K562 (cell line): ENCODE results near the gene MACF1. TPM values are rescaled to one million over a fixed set of nuclear protein-coding genes. Genes with fewer than 3 reads are reported as not detected.

Experiments
- ATAC-seq: fragments of 200-7000 bp; cut with Tn5 transposase; 3 replicates; pipeline ENCODE4 v1.9.1; 2020; ENCODE audit warnings: moderate library complexity
- BruUV-seq: library from RNA; stranded (reverse); fragments of 400-500 nt; replicated peaks from 2 replicates; lab custom pipeline; 2021; lab: Mats Ljungman, UMichigan
- CTCF ChIA-PET: fragments of 300-600 bp; formaldehyde crosslinking; extraction: SDS; loops from one replicate; lab custom pipeline; 2021; ENCODE audit warnings: low intra/inter-chr PET ratio; lab: Yijun Ruan, JAX
- POLR2A ChIA-PET: fragments of 300-600, 350-650 bp; sonication (Branson Sonifier 250); formaldehyde crosslinking; extraction: SDS; loops from one replicate; lab custom pipeline; 2021; ENCODE audit warnings: antibody characterized with exemption, inconsistent platforms; lab: Yijun Ruan, JAX
- DNase-seq, 4 experiments: peaks; one replicate each; pipeline versions ENCODE4 v3.0.0 to v3.0.0-alpha.2; 2011 to 2018; ENCODE audit warnings: low spot score in 3 of 4, mixed read lengths in 3 of 4; ENCODE audit errors: extremely low read depth in 1 of 4
- FAIRE-seq: peaks from 2 replicates; lab custom pipeline; 2011; peaks lifted over from hg19 to GRCh38; lab: Jason Lieb, UNC
- H2AFZ ChIP-seq: 2 replicates; pipeline ENCODE4 v1.6.0; 2011; ENCODE audit warnings: low read depth, low read length, control low read depth, inconsistent platforms
- H3K27ac ChIP-seq: fragments of 200-600 bp; 3 replicates; pipeline ENCODE4 v1.8.0; 2011; ENCODE audit warnings: low read depth, mild to moderate bottlenecking, control low read depth, inconsistent platforms, low read length, moderate library complexity, mixed read lengths; ENCODE audit errors: extremely low read depth
- H3K27me3 ChIP-seq, 2 experiments: fragments of 300-600 bp in 1 of 2; 2 replicates in 1 of 2; 3 replicates in 1 of 2; pipeline versions ENCODE4 v1.6.0 to v1.8.0; 2011; ENCODE audit warnings: inconsistent platforms in 2 of 2, low read length in 2 of 2, mild to moderate bottlenecking in 1 of 2, mixed read lengths in 1 of 2, moderate library complexity in 1 of 2; ENCODE audit not compliant: control insufficient read depth in 2 of 2, insufficient read depth in 2 of 2
- H3K36me3 ChIP-seq: fragments of 300-600 bp; 3 replicates; pipeline ENCODE4 v1.8.0; 2011; ENCODE audit warnings: mild to moderate bottlenecking, low read length, inconsistent platforms; ENCODE audit not compliant: control insufficient read depth, insufficient read depth
- H3K4me1 ChIP-seq, 2 experiments: fragments of 200-600 bp in 1 of 2; replicated peaks in 1 of 2; 2 replicates in 1 of 2; 3 replicates in 1 of 2; pipeline versions ENCODE4 v1.5.1 to v1.8.0; 2011; ENCODE audit warnings: inconsistent platforms in 2 of 2, low read length in 2 of 2, mild to moderate bottlenecking in 1 of 2, mixed read lengths in 1 of 2, moderate library complexity in 1 of 2; ENCODE audit not compliant: control insufficient read depth in 2 of 2, insufficient read depth in 2 of 2
- H3K4me2 ChIP-seq: 2 replicates; pipeline ENCODE4 v1.6.1; 2011; ENCODE audit warnings: low read length, control low read depth, inconsistent platforms, mixed read lengths; ENCODE audit not compliant: insufficient read depth
- H3K4me3 ChIP-seq: fragments of 200-600 bp; sonication (generic), shearing (Covaris generic); 2 replicates; pipeline ENCODE4 v1.5.1; 2016; ENCODE audit warnings: control low read depth, inconsistent platforms
- H3K79me2 ChIP-seq: fragments of 200-600 bp; 3 replicates; pipeline ENCODE4 v1.8.0; 2011; ENCODE audit warnings: low read length, inconsistent platforms; ENCODE audit not compliant: control insufficient read depth, insufficient read depth
- H3K9ac ChIP-seq, 2 experiments: 2 replicates each; pipeline versions ENCODE4 v1.6.0 to v1.6.1; 2011; ENCODE audit warnings: low read depth in 2 of 2, low read length in 2 of 2, control low read depth in 1 of 2, inconsistent platforms in 1 of 2, mild to moderate bottlenecking in 1 of 2, mixed read lengths in 1 of 2; ENCODE audit not compliant: insufficient read depth in 1 of 2
- H3K9me1 ChIP-seq: one replicate; pipeline ENCODE4 v1.6.0; 2011; ENCODE audit warnings: inconsistent platforms, mild to moderate bottlenecking, low read length, moderate library complexity; ENCODE audit not compliant: control insufficient read depth, insufficient read depth
- H3K9me3 ChIP-seq: replicated peaks from 2 replicates; pipeline ENCODE4 v1.5.1; 2011; ENCODE audit warnings: low read depth, low read length, inconsistent platforms; ENCODE audit not compliant: control insufficient read depth, insufficient read depth
- H4K20me1 ChIP-seq: replicated peaks from 2 replicates; pipeline ENCODE4 v1.6.1; 2011; ENCODE audit warnings: low read length, inconsistent platforms, mixed read lengths; ENCODE audit not compliant: control insufficient read depth, insufficient read depth
- ATF3 ChIP-seq, 2 experiments: fragments of 450-650 bp in 1 of 2; sonication (generic) in 1 of 2; formaldehyde crosslinking in 1 of 2; IDR thresholded peaks in 1 of 2; conservative IDR thresholded peaks in 1 of 2; 2 replicates each; pipeline versions ENCODE4 v1.6.1 to v1.8.1; 2016 to 2023; ENCODE audit warnings: mild to moderate bottlenecking in 2 of 2, moderate library complexity in 2 of 2, inconsistent platforms in 1 of 2, missing genetic modification reagents in 1 of 2
- BRD9 ChIP-seq: fragments of 450-650 bp; IDR thresholded peaks from 2 replicates; pipeline ENCODE4 v1.6.1; 2018; ENCODE audit warnings: low read depth; ENCODE audit not compliant: partially characterized antibody
- CHD2 ChIP-seq: IDR thresholded peaks from 2 replicates; pipeline ENCODE4 v1.6.1; 2011; ENCODE audit warnings: low read depth, low read length
- GTF2A2 ChIP-seq: IDR thresholded peaks from 2 replicates; pipeline ENCODE4 v1.6.1; 2016; ENCODE audit warnings: mild to moderate bottlenecking, missing genetic modification characterization, missing compliant biosample characterization
- KDM2B ChIP-seq: fragments of 250-450 bp; sonication (Bioruptor Pico); IDR thresholded peaks from 2 replicates; pipeline ENCODE4 v1.8.0; 2021; ENCODE audit warnings: mild to moderate bottlenecking, moderate library complexity
- MITF ChIP-seq: IDR thresholded peaks from 2 replicates; pipeline ENCODE4 v1.6.1; 2014; ENCODE audit warnings: antibody characterized with exemption
- NFRKB ChIP-seq: fragments of 450-650 bp; IDR thresholded peaks from 2 replicates; pipeline ENCODE4 v1.6.1; 2016; ENCODE audit warnings: low read depth
- PHF21A ChIP-seq: fragments of 450-650 bp; IDR thresholded peaks from 2 replicates; pipeline ENCODE4 v1.6.1; 2017; ENCODE audit warnings: low read depth, borderline replicate concordance
- USF2 ChIP-seq: sonication (generic); formaldehyde crosslinking; IDR thresholded peaks from 2 replicates; pipeline ENCODE4 v1.5.0; 2020; ENCODE audit warnings: missing genetic modification reagents
- ZBED1 ChIP-seq: IDR thresholded peaks from 2 replicates; pipeline ENCODE4 v1.6.1; 2014
- WGBS: fragments of 100-300 bp; shearing (Covaris generic); methylation state at CpG from one replicate; pipeline ENCODE4 v1.1.6; 2016; ENCODE audit warnings: low coverage, mixed read lengths; ENCODE audit not compliant: insufficient coverage; ENCODE audit errors: missing lambda C conversion rate; 5-methylcytosine and 5-hydroxymethylcytosine counted together
- in situ Hi-C: fragments of 300-500 bp; cut with MboI; formaldehyde crosslinking; loops from 4 replicates; pipeline ENCODE4 v1.15.0; 2018; ENCODE audit warnings: inconsistent platforms, mixed read lengths
- intact Hi-C: fragments of 100-400 bp; cut with micrococcal nuclease; formaldehyde crosslinking; loops from 2 replicates; pipeline ENCODE4 v1.14.2; 2022
- polyA plus RNA-seq, 8 experiments: library from polyadenylated mRNA; depleted of rRNA in 4 of 8; stranded (reverse) in 5 of 8; unstranded in 3 of 8; fragments of >200 nt; fragmentation: Nextera tagmentation in 2 of 8; fragmentation: Illumina TruSeq in 1 of 8; extraction: Ambion mirVana in 2 of 8; extraction: Trizol in 1 of 8; gene quantifications; 2 replicates each; pipeline versions ENCODE4 v1.2.1 to v1.2.3, GENCODE V29; 2011 to 2014; ENCODE audit warnings: inconsistent platforms in 1 of 8, missing spikeins in 1 of 8
- total RNA-seq, 7 experiments: library from RNA; depleted of rRNA in 6 of 7; stranded (reverse); fragments of >200 nt in 6 of 7; fragmentation: Illumina TruSeq in 2 of 7; extraction: Trizol in 2 of 7; gene quantifications; 2 replicates each; pipeline versions ENCODE4 v1.2.1 to v1.2.3, GENCODE V29; 2011 to 2021; ENCODE audit warnings: low replicate concordance in 1 of 7
- TF ChIP-seq, protein P1 (sequence below): fragments of 250-450 bp; sonication (Bioruptor Pico); IDR thresholded peaks from 2 replicates; pipeline ENCODE4 v1.5.0; 2020; ENCODE audit warnings: mild to moderate bottlenecking
- TF ChIP-seq, protein P2 (sequence below): fragments of 250-450 bp; sonication (Bioruptor Pico); IDR thresholded peaks from 2 replicates; pipeline ENCODE4 v1.5.0; 2021

The MACF1 gene
- total and polyA plus RNA-seq, 9 of the 15 experiments (the other 6 are each of a cell fraction or from before 2014, with no cell fraction given), result 13.2 to 232 (median 112) TPM

GRCh38 chr1:39485046-39485803, 280.7 kb downstream of the MACF1 start (continued):
- TF ChIP-seq, protein P1, sequence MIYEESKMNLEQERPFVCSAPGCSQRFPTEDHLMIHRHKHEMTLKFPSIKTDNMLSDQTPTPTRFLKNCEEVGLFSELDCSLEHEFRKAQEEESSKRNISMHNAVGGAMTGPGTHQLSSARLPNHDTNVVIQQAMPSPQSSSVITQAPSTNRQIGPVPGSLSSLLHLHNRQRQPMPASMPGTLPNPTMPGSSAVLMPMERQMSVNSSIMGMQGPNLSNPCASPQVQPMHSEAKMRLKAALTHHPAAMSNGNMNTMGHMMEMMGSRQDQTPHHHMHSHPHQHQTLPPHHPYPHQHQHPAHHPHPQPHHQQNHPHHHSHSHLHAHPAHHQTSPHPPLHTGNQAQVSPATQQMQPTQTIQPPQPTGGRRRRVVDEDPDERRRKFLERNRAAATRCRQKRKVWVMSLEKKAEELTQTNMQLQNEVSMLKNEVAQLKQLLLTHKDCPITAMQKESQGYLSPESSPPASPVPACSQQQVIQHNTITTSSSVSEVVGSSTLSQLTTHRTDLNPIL, result no peak
- TF ChIP-seq GTF2A2 (tag) (no peak), ATF3 (IDR thresholded peaks at IDR 0.05) (no peak), ATF3 (CRISPR knock-in tag; conservative IDR thresholded peaks at IDR 0.05) (no peak)
- TF ChIP-seq, all 486 proteins: peak for 0

DNA sequence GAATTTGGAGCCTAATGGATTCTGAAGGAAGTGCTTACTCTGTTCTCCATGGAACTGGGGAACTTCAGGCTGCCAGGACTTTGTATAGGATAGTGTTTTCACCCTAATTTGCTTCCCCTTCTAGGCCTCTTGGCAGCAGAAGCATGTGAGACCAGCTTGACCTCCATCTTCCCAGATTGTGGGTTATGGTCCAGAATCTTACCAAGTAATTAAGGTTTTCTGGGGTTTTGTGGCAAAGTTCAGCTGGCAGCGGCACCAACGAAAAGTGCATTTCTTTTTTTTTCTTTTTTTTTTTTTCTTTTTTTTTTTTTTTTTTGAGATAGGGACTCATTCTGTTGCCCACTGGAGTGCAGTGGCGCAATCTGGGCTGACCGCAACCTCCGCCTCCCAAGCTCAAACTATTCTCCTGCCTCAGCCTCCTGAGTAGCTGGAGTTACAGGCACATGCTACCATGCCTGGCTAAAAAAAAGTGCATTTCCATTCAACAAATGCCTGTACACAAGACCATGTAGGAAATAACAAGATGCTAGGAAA, 283.6 kb downstream of the MACF1 start:
- DNase-seq, result no peak
- intact Hi-C loops, result no loop called here
- H3K9me1 ChIP-seq, result no peaks in the 10 kb centered on the region
- TF ChIP-seq USF2 (no peak), KDM2B (no peak), NFRKB (no peak), PHF21A (no peak), MITF (no peak), BRD9 (no peak), ZBED1 (no peak), CHD2 (no peak)
- TF ChIP-seq, protein P2, sequence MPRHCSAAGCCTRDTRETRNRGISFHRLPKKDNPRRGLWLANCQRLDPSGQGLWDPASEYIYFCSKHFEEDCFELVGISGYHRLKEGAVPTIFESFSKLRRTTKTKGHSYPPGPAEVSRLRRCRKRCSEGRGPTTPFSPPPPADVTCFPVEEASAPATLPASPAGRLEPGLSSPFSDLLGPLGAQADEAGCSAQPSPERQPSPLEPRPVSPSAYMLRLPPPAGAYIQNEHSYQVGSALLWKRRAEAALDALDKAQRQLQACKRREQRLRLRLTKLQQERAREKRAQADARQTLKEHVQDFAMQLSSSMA (CRISPR knock-in tag), result no peak
- TF ChIP-seq, all 486 proteins: peak for 0
- FAIRE-seq (no peak), ATAC-seq (no peak)
- POLR2A ChIA-PET, result interaction anchor here (0.7 to 1.7 kb wide), 2 partner anchors 16 to 88 kb away, joined by 4 to 7 read pairs; no protein-coding TSS in a partner anchor
- no peak overlapping the region for H2AFZ ChIP-seq
- no peaks in the 10 kb centered on the region for H3K79me2 ChIP-seq
- no peak overlapping the region for H3K4me3 ChIP-seq
- peaks cover 2 to 9% of the 10 kb centered on the region in 2 experiments for H3K27me3 ChIP-seq
- H3K9ac ChIP-seq, result no peak overlapping the region
- in situ Hi-C loops, result loop anchor here (5.0 kb wide), 1 partner anchor 49 kb away; no protein-coding TSS in a partner anchor
- H4K20me1 ChIP-seq, result 0 out of 2 replicates have a peak, but pooled peaks cover 4% of the 10 kb centered on the region
- peaks cover 0 to 24% of the 10 kb centered on the region in 2 experiments; a peak in 2 of 5 replicates for H3K4me1 ChIP-seq
- no peak overlapping the region for H3K4me2 ChIP-seq
- H3K36me3 ChIP-seq, result peaks cover 38% of the 10 kb centered on the region
- no peaks in the 10 kb centered on the region for H3K9me3 ChIP-seq
- no TSS peak for BruUV-seq
- CTCF ChIA-PET, result no interaction called here
- WGBS, result 94% methylated on average over 5 of the region's 5 CpGs
- H3K27ac ChIP-seq, result no peak overlapping the region
